Measurements from ENCODE around the gene PBX1.

PBX1 gene

GRCh38 chr1:164843743-164844500 is 284.9 kb downstream of the PBX1 start:
- DNase-seq = no peak

GRCh38 chr1:164846731-164847691 is 288.0 kb downstream of the PBX1 start:
- DNase-seq = no peak

GRCh38 chr1:164853146-164853545 is 294.2 kb downstream of the PBX1 start:
- DNase-seq = no peak

- no peak for DNase-seq
Observed at GRCh38 chr1:164855716-164856329, 296.8 kb downstream of the PBX1 start.

GRCh38 chr1:164856381-164856780 is 297.4 kb downstream of the PBX1 start:
- no peak for DNase-seq

- no peak for DNase-seq
Observed at GRCh38 chr1:164857439-164857838, 298.5 kb downstream of the PBX1 start.

GRCh38 chr1:164858096-164858632 is 299.2 kb downstream of the PBX1 start:
- DNase-seq = no peak

GRCh38 chr1:164861632-164862031 is 302.6 kb downstream of the PBX1 start:
- no peak for DNase-seq

GRCh38 chr1:164863056-164863455 is 304.1 kb downstream of the PBX1 start:
- DNase-seq = no peak

GRCh38 chr1:164864161-164864560 is 305.2 kb downstream of the PBX1 start:
- no peak for DNase-seq

GRCh38 chr1:164865385-164865784 is 306.4 kb downstream of the PBX1 start:
- no peak for DNase-seq

GRCh38 chr1:164867590-164867989 is 308.6 kb downstream of the PBX1 start:
- DNase-seq = no peak

GRCh38 chr1:164868990-164869389 is 310.0 kb downstream of the PBX1 start:
- DNase-seq = no peak

GRCh38 chr1:164875518-164875917 is 316.5 kb downstream of the PBX1 start:
- no peak for DNase-seq

GRCh38 chr1:164876398-164877116 is 317.6 kb downstream of the PBX1 start:
- no peak for DNase-seq

- DNase-seq = no peak
Observed at GRCh38 chr1:164880199-164880598, 321.2 kb downstream of the PBX1 start.

- no peak for DNase-seq
Observed at GRCh38 chr1:164880644-164881043, 321.7 kb downstream of the PBX1 start.

GRCh38 chr1:164885311-164885710 is 326.3 kb downstream of the PBX1 start:
- no peak for DNase-seq

- no peak for DNase-seq
Observed at GRCh38 chr1:164886101-164886500, 327.1 kb downstream of the PBX1 start.

GRCh38 chr1:164891615-164892014 is 332.6 kb downstream of the PBX1 start:
- DNase-seq = no peak

GRCh38 chr1:164895026-164895912 is 336.3 kb downstream of the PBX1 start:
- no peak for DNase-seq
